Mononuclear cell (primary cell): ENCODE measurements around the gene CGB2. TPM values are rescaled to one million over a fixed set of nuclear protein-coding genes. Genes with fewer than 3 reads are reported as not detected.

Experiments used
- total RNA-seq: library from RNA; depleted of rRNA; stranded (reverse); fragments of >200 nt; gene quantifications from one replicate; pipeline ENCODE4 v1.2.3, GENCODE V29; 2012

Gene CGB2
- total RNA-seq, 1 donor, result not detected

Other genes starting within 250 kb of the CGB2 start
- 3.9 TPM for gene BCAT2, start 220.9 kb upstream of the CGB2 start, total RNA-seq
- 0.42 TPM for gene HSD17B14, start 195.4 kb upstream of the CGB2 start, total RNA-seq
- 1.3 TPM for gene PLEKHA4, start 163.3 kb upstream of the CGB2 start, total RNA-seq
- gene PPP1R15A, start 159.5 kb upstream of the CGB2 start, total RNA-seq, result 644 TPM
- gene TULP2, start 133.1 kb upstream of the CGB2 start, total RNA-seq, result 0.31 TPM
- 166 TPM for gene NUCB1, start 131.6 kb upstream of the CGB2 start, total RNA-seq
- 0.21 TPM for gene DHDH, start 98.2 kb upstream of the CGB2 start, total RNA-seq
- gene BAX, start 77.0 kb upstream of the CGB2 start, total RNA-seq, result 26.6 TPM
- 2,689 TPM for gene FTL, start 66.6 kb upstream of the CGB2 start, total RNA-seq
- 10.0 TPM for gene GYS1, start 38.6 kb upstream of the CGB2 start, total RNA-seq
- 19.9 TPM for gene RUVBL2, start 38.0 kb upstream of the CGB2 start, total RNA-seq
- gene LHB, start 14.8 kb upstream of the CGB2 start, total RNA-seq, result not detected
- not detected for gene CGB3, start 7.6 kb upstream of the CGB2 start, total RNA-seq
- not detected for gene CGB1, start 5.0 kb downstream of the CGB2 start, total RNA-seq
- not detected for gene CGB5, start 12.0 kb downstream of the CGB2 start, total RNA-seq
- gene CGB8, start 17.2 kb downstream of the CGB2 start, total RNA-seq, result not detected
- gene CGB7, start 25.9 kb downstream of the CGB2 start, total RNA-seq, result not detected
- gene NTF4, start 32.9 kb downstream of the CGB2 start, total RNA-seq, result not detected
- gene KCNA7, start 40.8 kb downstream of the CGB2 start, total RNA-seq, result under 0.01 TPM
- gene SNRNP70, start 53.6 kb downstream of the CGB2 start, total RNA-seq, result 136 TPM
- gene LIN7B, start 82.5 kb downstream of the CGB2 start, total RNA-seq, result 2.5 TPM
- gene C19orf73, start 87.3 kb downstream of the CGB2 start, total RNA-seq, result 3.5 TPM
- gene PPFIA3, start 87.7 kb downstream of the CGB2 start, total RNA-seq, result 1.2 TPM
- not detected for gene HRC, start 123.5 kb downstream of the CGB2 start, total RNA-seq
- gene TRPM4, start 125.9 kb downstream of the CGB2 start, total RNA-seq, result 1.5 TPM